HT1080 (cell line): ENCODE data around the gene BEGAIN. TPM values are rescaled to one million over a fixed set of nuclear protein-coding genes. Genes with fewer than 3 reads are reported as not detected.

Experiments used
- small RNA-seq: library from RNA; depleted of rRNA; stranded (forward); fragments of <200 nt; gene quantifications from one replicate; pipeline ENCODE3, GENCODE V24; 2014
- total RNA-seq: library from RNA; depleted of rRNA; stranded (reverse); fragments of >200 nt; shearing (Covaris generic); gene quantifications from 2 replicates; pipeline ENCODE4 v1.2.3, GENCODE V29; 2014; rRNA removed

Gene BEGAIN
- total RNA-seq, 1 experiment from 2014 or later = 0.35 TPM

Small RNAs within 50 kb of the gene (small RNA-seq; reads per million reads assigned to genes)
- not detected for gene RN7SKP92

Other genes starting within 250 kb of the BEGAIN start
- gene WDR25, start 210.9 kb downstream of the BEGAIN start, total RNA-seq = 12.1 and 14.0 TPM in 2 replicates
- not detected in 2 replicates for gene DLK1, start 139.5 kb upstream of the BEGAIN start, total RNA-seq
- not detected in 2 replicates for gene MEG3, start 238.7 kb upstream of the BEGAIN start, total RNA-seq